Neural cell (in vitro differentiated cells): Measurements from ENCODE around the gene CKAP2.

Experiments used
- CTCF ChIP-seq: fragments of 450-650 bp; IDR thresholded peaks from 2 replicates; pipeline ENCODE4 v1.5.1; 2014; ENCODE audit warnings: antibody characterized with exemption, mild to moderate bottlenecking, moderate library complexity; ENCODE audit not compliant: poor library complexity, severe bottlenecking
- EP300 ChIP-seq: fragments of 450-650 bp; conservative IDR thresholded peaks from 2 replicates; pipeline ENCODE4 v1.6.1; 2014; ENCODE audit warnings: antibody characterized with exemption, mild to moderate bottlenecking, moderate library complexity; ENCODE audit not compliant: poor library complexity, severe bottlenecking
- EZH2 ChIP-seq: fragments of 200-600, 300-800 bp; shearing (Covaris generic), sonication (generic); IDR thresholded peaks from 2 replicates; pipeline ENCODE4 v1.6.1; 2014; ENCODE audit warnings: antibody characterized with exemption, low read length, borderline replicate concordance, mild to moderate bottlenecking; ENCODE audit not compliant: insufficient read depth, poor library complexity, severe bottlenecking
- MXI1 ChIP-seq: fragments of 450-650 bp; conservative IDR thresholded peaks from 2 replicates; pipeline ENCODE4 v1.6.1; 2014; ENCODE audit warnings: antibody characterized with exemption, mild to moderate bottlenecking; ENCODE audit not compliant: poor library complexity, severe bottlenecking
- REST ChIP-seq: IDR thresholded peaks from 2 replicates; pipeline ENCODE4 v1.6.1; 2012; ENCODE audit warnings: borderline replicate concordance
- TAF1 ChIP-seq: IDR thresholded peaks from 2 replicates; pipeline ENCODE4 v1.6.1; 2012; ENCODE audit warnings: low read depth

GRCh38 chr13:52419080-52419479 is 36.2 kb upstream of the CKAP2 start:
- TF ChIP-seq EZH2 (no peak), CTCF (no peak), MXI1 (no peak), EP300 (no peak), REST (no peak), TAF1 (no peak)
